GM12801 (cell line): ENCODE results near the gene PRMT7.

ENCODE experiments used
- TF ChIP-seq, protein P1 (sequence below): IDR thresholded peaks from one replicate; pipeline ENCODE4 v1.5.1; 2011; ENCODE audit warnings: control low read depth; ENCODE audit not compliant: insufficient read length; ENCODE audit errors: extremely low read depth

PRMT7 gene

GRCh38 chr16:68368301-68368888 lies 57.6 kb downstream of the PRMT7 start:
- TF ChIP-seq, protein P1, sequence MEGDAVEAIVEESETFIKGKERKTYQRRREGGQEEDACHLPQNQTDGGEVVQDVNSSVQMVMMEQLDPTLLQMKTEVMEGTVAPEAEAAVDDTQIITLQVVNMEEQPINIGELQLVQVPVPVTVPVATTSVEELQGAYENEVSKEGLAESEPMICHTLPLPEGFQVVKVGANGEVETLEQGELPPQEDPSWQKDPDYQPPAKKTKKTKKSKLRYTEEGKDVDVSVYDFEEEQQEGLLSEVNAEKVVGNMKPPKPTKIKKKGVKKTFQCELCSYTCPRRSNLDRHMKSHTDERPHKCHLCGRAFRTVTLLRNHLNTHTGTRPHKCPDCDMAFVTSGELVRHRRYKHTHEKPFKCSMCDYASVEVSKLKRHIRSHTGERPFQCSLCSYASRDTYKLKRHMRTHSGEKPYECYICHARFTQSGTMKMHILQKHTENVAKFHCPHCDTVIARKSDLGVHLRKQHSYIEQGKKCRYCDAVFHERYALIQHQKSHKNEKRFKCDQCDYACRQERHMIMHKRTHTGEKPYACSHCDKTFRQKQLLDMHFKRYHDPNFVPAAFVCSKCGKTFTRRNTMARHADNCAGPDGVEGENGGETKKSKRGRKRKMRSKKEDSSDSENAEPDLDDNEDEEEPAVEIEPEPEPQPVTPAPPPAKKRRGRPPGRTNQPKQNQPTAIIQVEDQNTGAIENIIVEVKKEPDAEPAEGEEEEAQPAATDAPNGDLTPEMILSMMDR, result no peak

- TF ChIP-seq, protein P1, result no peak
Observed at GRCh38 chr16:68369168-68369567, 58.3 kb downstream of the PRMT7 start.

DNA sequence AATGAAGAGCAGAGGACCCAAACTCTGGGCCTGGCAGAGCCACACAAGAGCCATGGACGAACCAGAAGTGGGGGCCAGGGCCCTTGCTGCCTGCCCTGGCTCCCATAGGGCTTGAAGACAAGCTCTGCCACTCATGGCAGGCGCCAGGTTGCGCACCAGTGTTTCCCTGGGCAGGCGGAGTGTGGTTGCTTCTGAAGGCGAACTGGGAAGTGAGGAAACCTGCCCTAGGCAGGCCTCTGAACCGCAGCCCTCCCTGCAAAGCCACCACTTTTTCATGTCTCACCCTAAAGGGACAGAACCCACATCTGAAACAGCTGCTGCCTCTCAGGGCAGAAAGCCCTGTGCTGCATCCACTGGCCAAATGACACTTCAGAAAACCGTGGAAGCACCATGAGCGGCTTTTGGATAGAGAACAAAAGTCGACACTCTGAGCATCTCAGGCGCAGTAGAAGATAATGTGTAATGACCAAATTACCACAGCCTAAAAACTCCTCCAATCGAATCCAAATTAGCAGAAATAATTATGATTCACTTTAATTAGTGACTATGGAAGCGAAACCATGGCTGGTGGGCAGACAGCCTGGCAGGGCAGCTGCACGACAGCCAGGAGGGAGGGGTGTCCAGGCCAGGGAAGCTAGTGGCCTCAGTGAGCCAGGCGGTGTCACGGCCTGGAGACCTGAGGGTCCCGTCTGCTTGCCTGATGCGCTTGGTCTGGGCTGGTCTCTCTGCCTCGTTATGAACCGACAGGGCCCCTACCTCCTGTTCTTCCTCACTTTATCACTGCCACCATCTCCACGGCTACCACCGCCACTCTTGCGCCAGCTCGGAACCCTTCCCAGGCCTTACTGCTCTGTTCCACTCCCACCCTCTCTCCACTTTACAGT lies 59.1 kb downstream of the PRMT7 start:
- TF ChIP-seq, protein P1, result no peak

GRCh38 chr16:68370581-68371275 lies 59.9 kb downstream of the PRMT7 start:
- TF ChIP-seq, protein P1, result no peak

DNA sequence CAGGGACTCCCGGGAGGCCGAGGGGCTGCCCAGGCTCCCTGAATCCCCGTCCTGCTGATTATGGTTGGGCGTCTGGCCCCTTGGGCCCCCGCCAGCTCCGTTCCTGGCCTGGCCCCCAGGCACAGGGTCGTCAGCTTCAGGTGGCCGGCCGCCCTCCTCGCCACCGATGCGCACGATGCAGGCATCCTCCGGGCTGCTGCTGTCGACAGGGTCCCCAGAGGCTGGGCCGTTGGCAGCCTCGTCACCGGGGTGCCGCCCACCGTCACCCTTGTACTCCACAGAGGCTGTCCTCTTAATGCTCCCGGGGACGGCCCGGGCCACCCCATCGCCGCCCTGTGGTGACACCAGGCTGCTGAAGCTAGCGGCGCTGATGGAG lies 60.4 kb downstream of the PRMT7 start:
- TF ChIP-seq, protein P1, result no peak

DNA sequence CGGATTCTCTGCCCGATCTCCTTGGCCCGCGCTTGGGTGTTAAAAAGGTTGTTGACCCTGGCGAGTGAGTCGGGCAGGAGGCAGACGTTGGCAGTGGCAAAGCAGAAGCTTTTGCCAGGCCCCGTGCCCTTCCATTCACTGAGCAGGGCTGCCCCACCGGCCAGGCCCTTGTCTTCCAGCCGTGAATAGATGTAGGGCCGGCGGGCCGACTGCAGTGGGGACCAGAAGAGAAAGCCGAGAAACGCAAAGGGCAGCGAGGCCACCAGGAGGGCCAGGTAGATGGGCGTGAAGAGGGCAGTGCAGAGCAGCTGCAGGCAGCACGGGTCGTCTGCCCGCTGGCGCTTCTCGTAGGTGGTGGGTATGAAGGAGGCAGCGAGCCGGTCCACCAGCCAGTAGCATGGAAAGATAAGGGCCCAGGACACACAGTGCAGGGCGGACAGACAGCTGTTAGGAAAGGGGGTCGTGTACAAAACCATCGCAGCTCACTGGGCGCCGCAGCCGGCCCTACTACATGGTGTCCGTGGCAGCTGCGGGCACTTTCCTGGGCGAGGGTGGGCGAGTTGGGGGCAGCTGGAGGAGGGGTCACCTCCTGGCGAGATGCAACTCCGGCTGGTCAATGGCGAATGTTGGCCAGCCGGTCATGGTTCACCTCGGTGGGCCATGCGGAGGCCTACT lies 61.0 kb downstream of the PRMT7 start:
- TF ChIP-seq, protein P1, result no peak

GRCh38 chr16:68372381-68372720 lies 61.5 kb downstream of the PRMT7 start:
- TF ChIP-seq, protein P1, result no peak
